Spinal cord (tissue), 10 donors: ENCODE measurements around the gene EXOC6B. TPM values are rescaled to one million over a fixed set of nuclear protein-coding genes. Genes with fewer than 3 reads are reported as not detected.
A peak's percentile ranks its signal among the peaks of the same experiment; 100 is the strongest.

ENCODE experiments used
- DNase-seq, 6 donors: peaks; one replicate each; pipeline versions ENCODE4 v3.0.0 to v3.0.0-alpha.2; 2013 to 2015; ENCODE audit warnings: low spot score in 6 of 6, low read depth in 4 of 6
- H3K27ac ChIP-seq: one replicate; pipeline ENCODE4 v1.5.1; 2013; ENCODE audit warnings: low read depth, low read length, control low read depth
- H3K27me3 ChIP-seq: one replicate; pipeline ENCODE4 v1.6.1; 2013; ENCODE audit warnings: low read length; ENCODE audit not compliant: control insufficient read depth, insufficient read depth
- H3K36me3 ChIP-seq: one replicate; pipeline ENCODE4 v1.6.1; 2013; ENCODE audit warnings: low read length; ENCODE audit not compliant: control insufficient read depth, insufficient read depth
- H3K4me1 ChIP-seq: one replicate; pipeline ENCODE4 v1.6.1; 2013; ENCODE audit warnings: low read length; ENCODE audit not compliant: control insufficient read depth, insufficient read depth
- H3K4me3 ChIP-seq: one replicate; pipeline ENCODE4 v1.5.1; 2013; ENCODE audit warnings: low read depth, low read length, control low read depth
- H3K9me3 ChIP-seq: one replicate; pipeline ENCODE4 v1.6.1; 2013; ENCODE audit warnings: low read length; ENCODE audit not compliant: control insufficient read depth, insufficient read depth
- WGBS: methylation state at CpG from one replicate; pipeline ENCODE4 v1.1.5; 2013; ENCODE audit warnings: missing lambda C conversion rate; ENCODE audit not compliant: insufficient coverage; 5-methylcytosine and 5-hydroxymethylcytosine counted together
- polyA plus RNA-seq, 2 donors: library from polyadenylated mRNA; unstranded; fragments of 120-200 nt; gene quantifications; one replicate each; pipeline ENCODE4 v1.2.1, GENCODE V29; 2013; ENCODE audit not compliant: insufficient read length in 2 of 2
- total RNA-seq, 2 donors: library from RNA; depleted of rRNA in 1 of 2; stranded (reverse); fragments of 120-200 nt in 1 of 2; fragments of >200 nt in 1 of 2; gene quantifications; one replicate each; pipeline versions ENCODE4 v1.2.3 to v1.2.4, GENCODE V29; 2013 to 2014
- donor health status: healthy.

EXOC6B gene
- total and polyA plus RNA-seq, 4 donors: 29.4 to 76.8 (median 38.0) TPM

- no peak for DNase-seq
- 83% methylated on average over 3 of the region's 5 CpGs for WGBS
- Histone ChIP-seq H3K27me3 (peaks cover 2% of the 10 kb centered on the region), H3K4me1 (no peaks in the 10 kb centered on the region), H3K4me3 (no peak overlapping the region), H3K9me3 (no peaks in the 10 kb centered on the region), H3K27ac (no peak overlapping the region), H3K36me3 (no peaks in the 10 kb centered on the region)
These were observed 7.4 kb upstream of the EXOC6B start for GRCh38 chr2:72833084-72833714.

DNA sequence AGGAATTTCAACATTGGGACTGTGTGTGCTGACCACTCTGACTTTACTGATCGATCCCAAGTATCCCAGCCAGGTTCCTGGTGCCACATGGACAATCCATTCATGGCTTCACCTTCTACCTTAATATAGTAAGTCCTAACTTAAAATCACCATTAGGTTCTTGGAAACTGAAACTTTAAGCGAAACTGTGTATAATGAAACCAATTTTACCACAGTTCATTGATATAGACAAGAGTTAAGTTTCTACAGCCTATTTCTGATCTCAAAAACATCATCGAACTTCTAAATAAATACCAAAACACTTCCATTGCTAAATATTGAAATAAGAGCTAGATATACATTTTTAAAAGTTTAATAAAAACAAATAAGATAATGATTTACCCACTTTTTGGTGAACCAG lies 4.4 kb upstream of the EXOC6B start:
- peaks cover 4% of the 10 kb centered on the region for H3K4me1 ChIP-seq
- 100% methylated on average over 1 of the region's 3 CpGs for WGBS
- H3K27me3 ChIP-seq: peaks cover 2% of the 10 kb centered on the region
- H3K9me3 ChIP-seq: no peaks in the 10 kb centered on the region
- no peaks in the 10 kb centered on the region for H3K36me3 ChIP-seq
- no peak overlapping the region for H3K27ac ChIP-seq
- DNase-seq: no peak
- H3K4me3 ChIP-seq: no peak overlapping the region

DNA sequence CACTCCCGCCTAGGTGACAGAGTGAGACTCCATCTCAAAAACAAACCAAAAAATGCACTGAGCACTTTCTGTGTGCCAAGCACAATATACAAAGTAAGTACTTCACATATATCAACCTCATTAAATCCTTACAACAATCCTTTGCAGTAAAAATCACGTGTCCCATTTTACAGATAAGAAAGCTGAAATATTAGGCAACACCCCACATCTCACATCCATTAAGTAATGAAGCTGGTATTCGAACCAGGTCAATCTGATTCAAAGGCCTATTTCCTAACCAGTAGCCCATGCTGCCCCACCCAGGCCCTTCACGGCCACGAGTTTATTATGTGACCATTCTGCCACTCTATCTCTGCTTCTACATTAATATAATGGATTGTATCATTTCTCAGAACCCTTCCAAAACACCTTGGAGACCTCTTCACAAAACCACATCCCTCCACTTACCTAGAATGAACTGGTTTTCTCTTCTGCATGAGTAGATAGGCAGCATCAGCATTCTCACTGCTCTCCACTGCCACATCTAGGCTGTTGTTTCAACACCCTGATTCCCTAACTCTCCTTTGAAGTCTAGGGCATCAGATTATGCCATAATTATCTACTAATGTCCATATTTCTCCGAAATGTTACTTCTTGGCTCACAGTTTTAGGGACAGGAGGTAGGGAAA lies 3.1 kb upstream of the EXOC6B start:
- Histone ChIP-seq H3K27me3 (peaks cover 2% of the 10 kb centered on the region), H3K4me3 (no peak overlapping the region), H3K9me3 (no peaks in the 10 kb centered on the region), H3K27ac (no peak overlapping the region), H3K36me3 (no peaks in the 10 kb centered on the region), H3K4me1 (peaks cover 10% of the 10 kb centered on the region)
- DNase-seq: no peak
- WGBS: 75% methylated on average over 3 of the region's 6 CpGs

DNA sequence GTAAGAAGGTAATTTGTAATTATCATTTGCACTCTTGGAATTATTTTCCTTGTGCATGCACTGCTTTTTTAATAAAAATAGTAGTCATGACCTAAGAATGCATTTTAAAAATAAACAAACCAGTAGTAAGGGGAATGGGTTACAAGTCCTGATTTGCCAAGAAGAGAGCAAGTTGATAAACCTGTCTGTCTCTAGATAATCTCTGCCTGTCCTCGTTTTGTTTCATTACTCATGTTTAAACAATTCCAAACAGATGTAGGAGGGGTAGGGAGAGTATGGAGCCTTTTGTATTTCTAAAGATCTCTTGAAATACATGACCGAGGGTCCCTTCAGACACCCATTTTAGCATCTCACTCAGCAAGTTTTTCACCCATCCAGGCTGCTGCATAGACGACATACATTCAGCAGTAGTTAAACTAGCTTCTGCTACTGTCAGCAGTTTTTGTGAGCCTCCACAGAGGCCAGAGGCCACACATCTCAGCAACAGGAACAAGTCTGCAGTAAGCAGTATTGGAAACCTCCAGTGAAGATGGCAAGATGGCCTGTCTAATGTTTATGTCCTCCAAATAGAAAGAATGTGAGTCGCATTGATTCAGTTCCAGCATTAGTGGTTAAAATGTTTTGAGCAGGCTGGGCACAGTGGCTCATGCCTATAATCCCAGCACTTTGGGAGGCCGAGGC lies 2.3 kb upstream of the EXOC6B start:
- DNase-seq: no peak
- Histone ChIP-seq H3K27ac (no peak overlapping the region), H3K4me3 (no peak overlapping the region), H3K36me3 (no peaks in the 10 kb centered on the region), H3K4me1 (peaks cover 10% of the 10 kb centered on the region), H3K9me3 (no peaks in the 10 kb centered on the region), H3K27me3 (peaks cover 2% of the 10 kb centered on the region)
- WGBS: 100% methylated on average over 1 of the region's 5 CpGs

GRCh38 chr2:72827487-72827886 lies 1.7 kb upstream of the EXOC6B start:
- Histone ChIP-seq H3K36me3 (no peaks in the 10 kb centered on the region), H3K9me3 (no peaks in the 10 kb centered on the region), H3K27ac (no peak overlapping the region), H3K4me1 (peaks cover 10% of the 10 kb centered on the region), H3K27me3 (peaks cover 2% of the 10 kb centered on the region), H3K4me3 (no peak overlapping the region)
- WGBS: no CpG with 5 or more reads among the region's 1 CpG
- DNase-seq: no peak

DNA sequence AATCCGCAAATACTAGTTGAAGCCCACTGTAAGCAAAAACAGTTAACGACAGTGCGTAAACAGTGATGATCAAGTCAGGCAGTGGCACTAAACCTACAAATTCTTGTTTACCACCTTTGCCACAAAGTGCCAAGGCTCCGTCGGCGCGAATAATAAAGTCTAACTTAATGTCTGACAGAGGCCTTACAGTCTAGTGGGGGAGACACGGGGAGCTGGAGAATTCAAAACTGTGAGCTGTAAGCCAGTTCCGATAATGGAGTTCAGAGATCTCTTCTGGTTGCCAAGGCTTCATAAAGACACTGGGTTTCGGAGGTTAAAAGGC lies 284 bp upstream of the EXOC6B start:
- no peak for DNase-seq
- peak overlapping the region; percentile 82 for H3K4me3 ChIP-seq
- H3K4me1 ChIP-seq: peaks cover 10% of the 10 kb centered on the region
- H3K9me3 ChIP-seq: no peaks in the 10 kb centered on the region
- peaks cover 2% of the 10 kb centered on the region for H3K27me3 ChIP-seq
- 64% methylated on average over 10 of the region's 10 CpGs for WGBS
- H3K36me3 ChIP-seq: no peaks in the 10 kb centered on the region
- H3K27ac ChIP-seq: peak overlapping the region; percentile 80

GRCh38 chr2:72824224-72824842 lies 1.5 kb downstream of the EXOC6B start:
- no peaks in the 10 kb centered on the region for H3K27me3 ChIP-seq
- H3K4me1 ChIP-seq: peaks cover 10% of the 10 kb centered on the region
- H3K27ac ChIP-seq: no peak overlapping the region
- DNase-seq: no peak
- 73% methylated on average over 2 of the region's 4 CpGs for WGBS
- H3K9me3 ChIP-seq: no peaks in the 10 kb centered on the region
- no peaks in the 10 kb centered on the region for H3K36me3 ChIP-seq
- peak overlapping the region; percentile 82 for H3K4me3 ChIP-seq

DNA sequence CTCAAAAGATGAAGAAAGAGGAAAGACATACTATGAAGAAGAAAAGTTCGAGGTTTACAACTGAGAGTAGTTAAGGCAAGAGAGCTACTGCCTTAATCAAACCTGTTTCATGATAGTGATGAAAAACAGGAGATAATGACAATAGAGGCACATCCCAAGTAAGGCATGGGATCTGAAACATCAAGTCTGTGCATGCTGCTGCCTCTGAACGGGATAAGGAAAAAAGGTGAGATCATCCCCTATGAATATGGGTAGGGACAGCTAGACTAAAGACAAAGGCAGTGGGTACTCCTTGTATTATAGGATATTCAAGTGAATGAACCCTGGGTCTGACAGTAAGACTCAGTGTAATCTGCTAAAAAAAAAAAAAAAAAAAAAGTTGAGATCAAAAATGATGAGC lies 3.0 kb downstream of the EXOC6B start:
- WGBS: 79% methylated on average over 2 of the region's 2 CpGs
- no peaks in the 10 kb centered on the region for H3K9me3 ChIP-seq
- no peak for DNase-seq

DNA sequence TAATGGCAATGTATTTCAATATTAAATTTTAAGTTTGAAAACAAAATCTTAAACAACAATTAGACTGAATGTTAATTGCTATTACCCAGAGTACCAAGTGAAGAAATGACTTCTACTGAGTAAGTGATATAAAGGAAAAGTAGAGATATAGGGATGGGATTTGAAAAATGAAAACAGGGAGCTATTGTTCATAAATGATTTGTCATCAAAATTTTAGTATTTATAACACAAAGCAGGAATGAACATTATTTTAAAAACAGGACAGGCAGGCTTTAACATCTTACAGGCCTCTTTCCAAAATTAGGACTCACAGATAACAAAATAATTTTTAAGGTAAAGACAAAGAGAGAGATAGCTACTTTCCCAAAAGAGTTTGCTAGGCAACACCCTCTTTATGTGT lies 3.9 kb downstream of the EXOC6B start:
- peaks cover 10% of the 10 kb centered on the region for H3K4me1 ChIP-seq
- H3K27ac ChIP-seq: no peak overlapping the region
- H3K27me3 ChIP-seq: no peaks in the 10 kb centered on the region
- no peaks in the 10 kb centered on the region for H3K36me3 ChIP-seq
- H3K9me3 ChIP-seq: no peaks in the 10 kb centered on the region
- H3K4me3 ChIP-seq: no peak overlapping the region
- DNase-seq: no peak

More for the DNA sequence above, 3.0 kb downstream of the EXOC6B start:
- no peaks in the 10 kb centered on the region for H3K27me3 ChIP-seq
- H3K4me3 ChIP-seq: no peak overlapping the region
- H3K4me1 ChIP-seq: peaks cover 10% of the 10 kb centered on the region
- H3K36me3 ChIP-seq: no peaks in the 10 kb centered on the region
- H3K27ac ChIP-seq: no peak overlapping the region
